ENCODE measurements around the gene SRGN. TPM values are rescaled to one million over a fixed set of nuclear protein-coding genes. Genes with fewer than 3 reads are reported as not detected.

Gene SRGN
- total RNA-seq, 4 donors from 2014 or later: 30.7 to 140 (median 40.3) TPM

- Histone ChIP-seq H3K27ac (peak overlapping the region in 2 of 3 donors; percentile 22 to 63), H3K27me3 (no peaks in the 10 kb centered on the region), H3K4me1 (peaks cover 0 to under 1% of the 10 kb centered on the region in 2 donors), H3K9me3 (no peaks in the 10 kb centered on the region), H3K4me3 (replicated peaks in 1 of 3) (no peak overlapping the region), H3K36me3 (no peaks in the 10 kb centered on the region)
- 77 to 79% methylated on average over 11 to 14 of the region's 14 CpGs for WGBS, 2 donors
- TF ChIP-seq POLR2A (IDR thresholded peaks at IDR 0.05) (no peak), CTCF (IDR thresholded peaks at IDR 0.05) (no peak)
- no peak for DNase-seq
- intact Hi-C loops (cut with DNase I): no loop called here
Measured at GRCh38 chr10:69056536-69057260, 31.2 kb upstream of the SRGN start.

GRCh38 chr10:69057261-69057950, 30.5 kb upstream of the SRGN start:
- DNase-seq: peak in 1 of 2 donors; percentile 20
- TF ChIP-seq CTCF (IDR thresholded peaks at IDR 0.05) (no peak), POLR2A (IDR thresholded peaks at IDR 0.05) (no peak)
- H3K36me3 ChIP-seq: no peaks in the 10 kb centered on the region
- peaks cover 5 to 8% of the 10 kb centered on the region in 2 donors for H3K4me1 ChIP-seq
- intact Hi-C loops (cut with DNase I): no loop called here
- H3K9me3 ChIP-seq: no peaks in the 10 kb centered on the region
- no peak overlapping the region for H3K4me3 ChIP-seq (replicated peaks in 1 of 3)
- peak overlapping the region in 2 of 3 donors; percentile 29 to 63 for H3K27ac ChIP-seq
- H3K27me3 ChIP-seq: no peaks in the 10 kb centered on the region
- 53 to 62% methylated on average over 12 to 14 of the region's 14 CpGs for WGBS, 2 donors

- intact Hi-C loops (cut with DNase I): no loop called here
Measured at GRCh38 chr10:69057951-69058297, 30.0 kb upstream of the SRGN start.

GRCh38 chr10:69060127-69060798, 27.6 kb upstream of the SRGN start:
- H3K9me3 ChIP-seq: no peaks in the 10 kb centered on the region
- no peaks in the 10 kb centered on the region for H3K36me3 ChIP-seq
- 95 to 99% methylated on average over 8 of the region's 8 CpGs for WGBS, 2 donors
- no peak for TF ChIP-seq CTCF (IDR thresholded peaks at IDR 0.05)
- no peak for TF ChIP-seq POLR2A (IDR thresholded peaks at IDR 0.05)
- peaks cover 5 to 12% of the 10 kb centered on the region in 2 donors for H3K4me1 ChIP-seq
- intact Hi-C loops (cut with DNase I): no loop called here
- no peaks in the 10 kb centered on the region for H3K27me3 ChIP-seq
- no peak for DNase-seq
- peak overlapping the region in 1 of 3 donors; percentile 10 for H3K27ac ChIP-seq
- no peak overlapping the region for H3K4me3 ChIP-seq (replicated peaks in 1 of 3)

More at GRCh38 chr10:69057951-69058297, 30.0 kb upstream of the SRGN start:
- no peak for DNase-seq
- Histone ChIP-seq H3K4me1 (peaks cover 5 to 10% of the 10 kb centered on the region in 2 donors), H3K36me3 (no peaks in the 10 kb centered on the region), H3K9me3 (no peaks in the 10 kb centered on the region), H3K4me3 (replicated peaks in 1 of 3) (no peak overlapping the region), H3K27me3 (no peaks in the 10 kb centered on the region), H3K27ac (peak overlapping the region in 2 of 3 donors; percentile 29 to 63)
- 0 to 13% methylated on average over 1 of the region's 1 CpG for WGBS, 2 donors
- no peak for TF ChIP-seq POLR2A (IDR thresholded peaks at IDR 0.05)
- TF ChIP-seq CTCF (IDR thresholded peaks at IDR 0.05): no peak

All from thyroid gland (tissue), 4 donors.